CD1c-positive myeloid dendritic cell (primary cell): ENCODE measurements around the gene UNC93A.
"Not testable (repeated sequence)": the region's sequence is repeated elsewhere in the genome, so short reads cannot be mapped to it uniquely, and the experiment has no call there.

Experiments used
- DNase-seq: peaks from one replicate; pipeline ENCODE4 v3.0.0-alpha.2; 2016; ENCODE audit errors: extremely low spot score

UNC93A gene

GRCh38 chr6:167309355-167310192 is 18.5 kb downstream of the UNC93A start:
- not testable (repeated sequence) for DNase-seq

GRCh38 chr6:167311286-167311685 is 20.2 kb downstream of the UNC93A start:
- no peak for DNase-seq

- not testable (repeated sequence) for DNase-seq
Observed at GRCh38 chr6:167311691-167312090, 20.6 kb downstream of the UNC93A start.

GRCh38 chr6:167314180-167314821 is 23.2 kb downstream of the UNC93A start:
- DNase-seq: no peak

GRCh38 chr6:167317172-167317571 is 26.1 kb downstream of the UNC93A start:
- DNase-seq: no peak

- not testable (repeated sequence) for DNase-seq
Observed at GRCh38 chr6:167318354-167318753, 27.2 kb downstream of the UNC93A start.

- DNase-seq: not testable (repeated sequence)
Observed at GRCh38 chr6:167318856-167319255, 27.7 kb downstream of the UNC93A start.

- DNase-seq: not testable (repeated sequence)
Observed at GRCh38 chr6:167319856-167320753, 29.0 kb downstream of the UNC93A start.

GRCh38 chr6:167320754-167321056 is 29.6 kb downstream of the UNC93A start:
- not testable (repeated sequence) for DNase-seq

GRCh38 chr6:167321185-167321584 is 30.1 kb downstream of the UNC93A start:
- DNase-seq: not testable (repeated sequence)

- no peak for DNase-seq
Observed at GRCh38 chr6:167323111-167323510, 32.0 kb downstream of the UNC93A start.

- DNase-seq: no peak
Observed at GRCh38 chr6:167324111-167324510, 33.0 kb downstream of the UNC93A start.

- no peak for DNase-seq
Observed at GRCh38 chr6:167325766-167326165, 34.7 kb downstream of the UNC93A start.

GRCh38 chr6:167327391-167327790 is 36.3 kb downstream of the UNC93A start:
- no peak for DNase-seq

GRCh38 chr6:167328086-167328485 is 37.0 kb downstream of the UNC93A start:
- no peak for DNase-seq

- no peak for DNase-seq
Observed at GRCh38 chr6:167329014-167329413, 37.9 kb downstream of the UNC93A start.

GRCh38 chr6:167330750-167331149 is 39.6 kb downstream of the UNC93A start:
- no peak for DNase-seq

- no peak for DNase-seq
Observed at GRCh38 chr6:167331565-167331964, 40.5 kb downstream of the UNC93A start.

GRCh38 chr6:167336844-167337630 is 45.9 kb downstream of the UNC93A start:
- no peak for DNase-seq

GRCh38 chr6:167337675-167338449 is 46.7 kb downstream of the UNC93A start:
- no peak for DNase-seq
